GM12878 (cell line): ENCODE results near the gene GRIA2. TPM values are rescaled to one million over a fixed set of nuclear protein-coding genes. Genes with fewer than 3 reads are reported as not detected.

Experiments used
- ATAC-seq: fragments of 200-7000 bp; cut with Tn5 transposase; 3 replicates; pipeline ENCODE4 v1.9.1; 2020; ENCODE audit warnings: mild to moderate bottlenecking, moderate library complexity
- BruUV-seq: library from RNA; stranded (reverse); fragments of 400-500 nt; replicated peaks from 2 replicates; lab custom pipeline; 2021; lab: Mats Ljungman, UMichigan
- CTCF ChIA-PET: fragments of 300-600 bp; sonication (Branson Sonifier 250); formaldehyde crosslinking; extraction: SDS; loops from one replicate; lab custom pipeline; 2021; ENCODE audit warnings: inconsistent platforms; lab: Yijun Ruan, JAX
- POLR2A ChIA-PET: fragments of 350-600 bp; formaldehyde crosslinking; extraction: SDS; loops from one replicate; lab custom pipeline; 2021; ENCODE audit warnings: inconsistent platforms; lab: Charles Lee
- RAD21 ChIA-PET: fragments of 300-600 bp; sonication (Branson Sonifier 250); formaldehyde crosslinking; loops from one replicate; lab custom pipeline; 2023; ENCODE audit warnings: antibody characterized with exemption; ENCODE audit not compliant: unreplicated experiment; lab: Charles Lee
- SMC1A ChIA-PET: fragments of 300-600 bp; sonication (Branson Sonifier 250); formaldehyde crosslinking; loops from one replicate; lab custom pipeline; 2023; ENCODE audit not compliant: unreplicated experiment, uncharacterized antibody; lab: Charles Lee
- DNase-seq: peaks from one replicate; pipeline ENCODE4 v3.0.0-alpha.2; 2011; ENCODE audit warnings: low read depth, low spot score
- FAIRE-seq: peaks from 3 replicates; lab custom pipeline; 2011; peaks lifted over from hg19 to GRCh38; lab: Jason Lieb, UNC
- H2AFZ ChIP-seq: 2 replicates; pipeline ENCODE4 v1.6.0; 2011; ENCODE audit warnings: low read depth, low read length, control low read depth; ENCODE audit not compliant: control insufficient read depth
- H3K27ac ChIP-seq: 2 replicates; pipeline ENCODE4 v1.5.1; 2011; ENCODE audit warnings: control low read depth; ENCODE audit not compliant: control insufficient read depth, insufficient read depth
- H3K27me3 ChIP-seq, 2 experiments: replicated peaks in 1 of 2; 2 replicates each; pipeline versions ENCODE4 v1.6.0 to v1.6.1; 2011; ENCODE audit warnings: low read length in 1 of 2; ENCODE audit not compliant: control insufficient read depth in 2 of 2, insufficient read depth in 2 of 2
- H3K36me3 ChIP-seq, 2 experiments: 2 replicates each; pipeline ENCODE4 v1.5.1; 2011; ENCODE audit warnings: low read length in 1 of 2; ENCODE audit not compliant: control insufficient read depth in 2 of 2, insufficient read depth in 2 of 2
- H3K4me1 ChIP-seq: 2 replicates; pipeline ENCODE4 v1.6.1; 2011; ENCODE audit warnings: mild to moderate bottlenecking, low read length, moderate library complexity, mixed read lengths; ENCODE audit not compliant: control insufficient read depth, insufficient read depth
- H3K4me2 ChIP-seq: 2 replicates; pipeline ENCODE4 v1.6.0; 2011; ENCODE audit warnings: control low read depth; ENCODE audit not compliant: control insufficient read depth, insufficient read depth
- H3K4me3 ChIP-seq: fragments of 200-600 bp; sonication (generic); 2 replicates; pipeline ENCODE4 v1.5.1; 2016
- H3K79me2 ChIP-seq: 2 replicates; pipeline ENCODE4 v1.6.0; 2011; ENCODE audit warnings: low read length; ENCODE audit not compliant: control insufficient read depth, insufficient read depth
- H3K9ac ChIP-seq: 2 replicates; pipeline ENCODE4 v1.8.0; 2011; ENCODE audit warnings: low read length, control low read depth, mixed read lengths; ENCODE audit not compliant: control insufficient read depth, insufficient read depth
- H3K9me3 ChIP-seq: replicated peaks from 3 replicates; pipeline ENCODE4 v1.5.1; 2011; ENCODE audit warnings: mild to moderate bottlenecking, low read length; ENCODE audit not compliant: control insufficient read depth, insufficient read depth
- H4K20me1 ChIP-seq: 2 replicates; pipeline ENCODE4 v1.6.0; 2011; ENCODE audit not compliant: control insufficient read depth, insufficient read depth
- JUND ChIP-seq: IDR thresholded peaks from 2 replicates; pipeline ENCODE4 v1.6.1; 2012; ENCODE audit warnings: low read depth, mild to moderate bottlenecking, low read length, improper control_type of control experiment, moderate library complexity
- MAX ChIP-seq: IDR thresholded peaks from 2 replicates; pipeline ENCODE4 v1.6.1; 2012; ENCODE audit warnings: low read depth, low read length, improper control_type of control experiment
- MYC ChIP-seq: IDR thresholded peaks from 2 replicates; pipeline ENCODE4 v1.6.1; 2011; ENCODE audit warnings: mild to moderate bottlenecking, low read length, moderate library complexity, inconsistent platforms; ENCODE audit not compliant: insufficient read depth, insufficient replicate concordance, insufficient read length, severe bottlenecking
- POU2F2 ChIP-seq: IDR thresholded peaks from 3 replicates; pipeline ENCODE4 v1.6.1; 2011; ENCODE audit warnings: low read depth, mild to moderate bottlenecking, low read length, borderline replicate concordance
- RAD21 ChIP-seq: IDR thresholded peaks from 2 replicates; pipeline ENCODE4 v1.6.1; 2011; ENCODE audit warnings: mild to moderate bottlenecking, low read depth, low read length, moderate library complexity; ENCODE audit not compliant: insufficient read depth
- SMAD1 ChIP-seq: fragments of 450-650 bp; IDR thresholded peaks from 2 replicates; pipeline ENCODE4 v1.6.1; 2018; ENCODE audit warnings: mild to moderate bottlenecking, low read depth; ENCODE audit not compliant: partially characterized antibody
- YBX1 ChIP-seq: fragments of 450-650 bp; IDR thresholded peaks from 2 replicates; pipeline ENCODE4 v1.6.1; 2016; ENCODE audit warnings: antibody characterized with exemption
- ZBTB11 ChIP-seq: fragments of 450-650 bp; formaldehyde crosslinking; IDR thresholded peaks from 2 replicates; pipeline ENCODE4 v1.5.0; 2022; ENCODE audit warnings: mild to moderate bottlenecking, missing genetic modification characterization
- ZNF622 ChIP-seq: fragments of 450-650 bp; IDR thresholded peaks from 2 replicates; pipeline ENCODE4 v1.6.1; 2017; ENCODE audit warnings: mild to moderate bottlenecking, inconsistent platforms
- ZZZ3 ChIP-seq: IDR thresholded peaks from 2 replicates; pipeline ENCODE4 v1.6.1; 2011; ENCODE audit warnings: low read depth; ENCODE audit not compliant: control insufficient read depth, insufficient read length
- WGBS: methylation state at CpG from one replicate; pipeline ENCODE4 v1.1.6; 2016; ENCODE audit warnings: low lambda C conversion rate; ENCODE audit not compliant: insufficient replicate concordance, insufficient coverage; ENCODE audit errors: missing lambda C conversion rate; 5-methylcytosine and 5-hydroxymethylcytosine counted together
- in situ Hi-C: fragments of 300-500 bp; cut with MboI; formaldehyde crosslinking; loops from 9 replicates; pipeline ENCODE4 v1.14.3; 2018; ENCODE audit warnings: mixed read lengths
- intact Hi-C: fragments of 100-400 bp; cut with micrococcal nuclease; formaldehyde crosslinking; loops from one replicate; pipeline ENCODE4 v1.14.2; 2022; ENCODE audit not compliant: unreplicated experiment
- polyA plus RNA-seq, 11 experiments: library from polyadenylated mRNA; depleted of rRNA in 4 of 11; unstranded in 6 of 11; stranded (reverse) in 5 of 11; fragments of >200 nt; fragmentation: Nextera tagmentation in 4 of 11; fragmentation: Illumina TruSeq in 1 of 11; extraction: Ambion mirVana in 4 of 11; extraction: Trizol in 1 of 11; gene quantifications; 1 replicate in 1 of 11; 2 replicates in 10 of 11; pipeline versions ENCODE4 v1.2.1 to v1.2.3, GENCODE V29; 2011 to 2016; ENCODE audit warnings: inconsistent platforms in 2 of 11, missing spikeins in 2 of 11, low read depth in 1 of 11
- total RNA-seq, 4 experiments: library from RNA; depleted of rRNA in 3 of 4; stranded (reverse); fragments of >200 nt in 3 of 4; fragmentation: Illumina TruSeq in 1 of 4; extraction: Trizol in 1 of 4; gene quantifications; 2 replicates each; pipeline versions ENCODE4 v1.2.1 to v1.2.3, GENCODE V29; 2013 to 2021
- TF ChIP-seq, protein P1 (sequence below): fragments of 450-650 bp; IDR thresholded peaks from 2 replicates; pipeline ENCODE4 v1.6.1; 2017; ENCODE audit warnings: borderline replicate concordance
- TF ChIP-seq, protein P2 (sequence below): fragments of 450-650 bp; IDR thresholded peaks from 2 replicates; pipeline ENCODE4 v1.6.1; 2016; ENCODE audit warnings: mild to moderate bottlenecking, moderate library complexity, borderline replicate concordance
- TF ChIP-seq, protein P3 (sequence below): IDR thresholded peaks from 2 replicates; pipeline ENCODE4 v1.6.1; 2011; ENCODE audit warnings: low read depth, low read length, improper control_type of control experiment, borderline replicate concordance

GRIA2 gene
- total and polyA plus RNA-seq, 10 of the 15 experiments (the other 5 are each of a cell fraction or from before 2014, with no cell fraction given) = under 0.01 TPM; not detected in 9

DNA sequence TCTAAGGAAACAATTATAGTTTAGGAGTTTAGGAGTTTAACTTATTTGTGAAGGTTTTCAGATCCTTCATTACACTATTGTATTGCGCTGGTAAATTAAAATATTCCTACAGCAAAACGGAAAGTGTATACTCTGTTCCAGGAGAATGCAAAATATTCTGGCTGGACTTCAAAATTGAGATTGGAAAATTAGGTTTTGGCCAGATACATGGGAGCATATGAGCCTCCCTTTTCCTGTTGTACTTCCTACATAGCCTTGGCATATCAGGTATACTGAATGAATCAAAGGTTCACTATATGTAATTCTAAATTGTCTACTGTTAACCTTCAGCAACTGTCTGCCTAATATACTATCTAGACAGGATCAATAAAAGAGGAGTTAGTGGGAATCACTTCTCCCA, 25.2 kb upstream of the GRIA2 start:
- SMC1A ChIA-PET = no interaction called here
- no peak overlapping the region for H3K27ac ChIP-seq
- ATAC-seq (no peak), FAIRE-seq (no peak), DNase-seq (no peak)
- H3K4me1 ChIP-seq = no peaks in the 10 kb centered on the region
- H3K9ac ChIP-seq = no peak overlapping the region
- H3K4me2 ChIP-seq = no peak overlapping the region
- intact Hi-C loops (no loop called here), in situ Hi-C loops (no loop called here)
- RAD21 ChIA-PET = no interaction called here
- no peaks in the 10 kb centered on the region for H3K79me2 ChIP-seq
- no peaks in the 10 kb centered on the region for H4K20me1 ChIP-seq
- no peak overlapping the region for H2AFZ ChIP-seq
- CTCF ChIA-PET = no interaction called here
- no peak overlapping the region for H3K4me3 ChIP-seq
- 12% methylated on average over 2 of the region's 2 CpGs for WGBS
- H3K9me3 ChIP-seq = no peaks in the 10 kb centered on the region
- H3K36me3 ChIP-seq = no peaks in the 10 kb centered on the region
- POLR2A ChIA-PET = no interaction called here
- BruUV-seq = no TSS peak
- no peaks in the 10 kb centered on the region for H3K27me3 ChIP-seq
- TF ChIP-seq ZBTB11 (CRISPR knock-in tag) = no peak
- no peak for TF ChIP-seq MYC
- no peak for TF ChIP-seq MAX
- TF ChIP-seq JUND = no peak
- no peak for TF ChIP-seq POU2F2
- no peak for TF ChIP-seq RAD21
- TF ChIP-seq, protein P1, sequence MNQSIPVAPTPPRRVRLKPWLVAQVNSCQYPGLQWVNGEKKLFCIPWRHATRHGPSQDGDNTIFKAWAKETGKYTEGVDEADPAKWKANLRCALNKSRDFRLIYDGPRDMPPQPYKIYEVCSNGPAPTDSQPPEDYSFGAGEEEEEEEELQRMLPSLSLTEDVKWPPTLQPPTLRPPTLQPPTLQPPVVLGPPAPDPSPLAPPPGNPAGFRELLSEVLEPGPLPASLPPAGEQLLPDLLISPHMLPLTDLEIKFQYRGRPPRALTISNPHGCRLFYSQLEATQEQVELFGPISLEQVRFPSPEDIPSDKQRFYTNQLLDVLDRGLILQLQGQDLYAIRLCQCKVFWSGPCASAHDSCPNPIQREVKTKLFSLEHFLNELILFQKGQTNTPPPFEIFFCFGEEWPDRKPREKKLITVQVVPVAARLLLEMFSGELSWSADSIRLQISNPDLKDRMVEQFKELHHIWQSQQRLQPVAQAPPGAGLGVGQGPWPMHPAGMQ = no peak
- TF ChIP-seq ZZZ3 = no peak
- TF ChIP-seq, protein P2, sequence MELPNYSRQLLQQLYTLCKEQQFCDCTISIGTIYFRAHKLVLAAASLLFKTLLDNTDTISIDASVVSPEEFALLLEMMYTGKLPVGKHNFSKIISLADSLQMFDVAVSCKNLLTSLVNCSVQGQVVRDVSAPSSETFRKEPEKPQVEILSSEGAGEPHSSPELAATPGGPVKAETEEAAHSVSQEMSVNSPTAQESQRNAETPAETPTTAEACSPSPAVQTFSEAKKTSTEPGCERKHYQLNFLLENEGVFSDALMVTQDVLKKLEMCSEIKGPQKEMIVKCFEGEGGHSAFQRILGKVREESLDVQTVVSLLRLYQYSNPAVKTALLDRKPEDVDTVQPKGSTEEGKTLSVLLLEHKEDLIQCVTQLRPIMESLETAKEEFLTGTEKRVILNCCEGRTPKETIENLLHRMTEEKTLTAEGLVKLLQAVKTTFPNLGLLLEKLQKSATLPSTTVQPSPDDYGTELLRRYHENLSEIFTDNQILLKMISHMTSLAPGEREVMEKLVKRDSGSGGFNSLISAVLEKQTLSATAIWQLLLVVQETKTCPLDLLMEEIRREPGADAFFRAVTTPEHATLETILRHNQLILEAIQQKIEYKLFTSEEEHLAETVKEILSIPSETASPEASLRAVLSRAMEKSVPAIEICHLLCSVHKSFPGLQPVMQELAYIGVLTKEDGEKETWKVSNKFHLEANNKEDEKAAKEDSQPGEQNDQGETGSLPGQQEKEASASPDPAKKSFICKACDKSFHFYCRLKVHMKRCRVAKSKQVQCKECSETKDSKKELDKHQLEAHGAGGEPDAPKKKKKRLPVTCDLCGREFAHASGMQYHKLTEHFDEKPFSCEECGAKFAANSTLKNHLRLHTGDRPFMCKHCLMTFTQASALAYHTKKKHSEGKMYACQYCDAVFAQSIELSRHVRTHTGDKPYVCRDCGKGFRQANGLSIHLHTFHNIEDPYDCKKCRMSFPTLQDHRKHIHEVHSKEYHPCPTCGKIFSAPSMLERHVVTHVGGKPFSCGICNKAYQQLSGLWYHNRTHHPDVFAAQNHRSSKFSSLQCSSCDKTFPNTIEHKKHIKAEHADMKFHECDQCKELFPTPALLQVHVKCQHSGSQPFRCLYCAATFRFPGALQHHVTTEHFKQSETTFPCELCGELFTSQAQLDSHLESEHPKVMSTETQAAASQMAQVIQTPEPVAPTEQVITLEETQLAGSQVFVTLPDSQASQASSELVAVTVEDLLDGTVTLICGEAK = no peak
- no peak for TF ChIP-seq SMAD1
- TF ChIP-seq YBX1 = no peak
- TF ChIP-seq, protein P3, sequence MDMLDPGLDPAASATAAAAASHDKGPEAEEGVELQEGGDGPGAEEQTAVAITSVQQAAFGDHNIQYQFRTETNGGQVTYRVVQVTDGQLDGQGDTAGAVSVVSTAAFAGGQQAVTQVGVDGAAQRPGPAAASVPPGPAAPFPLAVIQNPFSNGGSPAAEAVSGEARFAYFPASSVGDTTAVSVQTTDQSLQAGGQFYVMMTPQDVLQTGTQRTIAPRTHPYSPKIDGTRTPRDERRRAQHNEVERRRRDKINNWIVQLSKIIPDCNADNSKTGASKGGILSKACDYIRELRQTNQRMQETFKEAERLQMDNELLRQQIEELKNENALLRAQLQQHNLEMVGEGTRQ = no peak
- no peak for TF ChIP-seq ZNF622
